IMR-90 (cell line): ENCODE results near the gene EFHC1. TPM values are rescaled to one million over a fixed set of nuclear protein-coding genes. Genes with fewer than 3 reads are reported as not detected.

Experiments used
- ATAC-seq: fragments of 200-7000 bp; cut with Tn5 transposase; 2 replicates; pipeline ENCODE4 v1.9.1; 2020; ENCODE audit warnings: low read depth, mild to moderate bottlenecking, moderate library complexity
- BruUV-seq: library from RNA; stranded (reverse); fragments of 400-500 nt; replicated peaks from 2 replicates; lab custom pipeline; 2021; lab: Mats Ljungman, UMichigan
- CTCF ChIA-PET: fragments of 300-600 bp; formaldehyde crosslinking; extraction: SDS; loops from one replicate; lab custom pipeline; 2021; ENCODE audit warnings: antibody characterized with exemption; lab: Yijun Ruan, JAX
- POLR2A ChIA-PET: fragments of 300-600 bp; sonication (Branson Sonifier 250); formaldehyde crosslinking; loops from one replicate; lab custom pipeline; 2022; ENCODE audit warnings: antibody characterized with exemption; ENCODE audit not compliant: unreplicated experiment; lab: Charles Lee
- DNase-seq: peaks from one replicate; pipeline ENCODE4 v3.0.0; 2013
- H2AFZ ChIP-seq: replicated peaks from 2 replicates; pipeline ENCODE3; 2013; ENCODE audit warnings: low read length, mild to moderate bottlenecking; ENCODE audit not compliant: poor library complexity
- H2AK5ac ChIP-seq: 2 replicates; pipeline ENCODE4 v1.6.1; 2013; ENCODE audit warnings: low read depth, low read length, inconsistent platforms
- H2AK9ac ChIP-seq: replicated peaks from 2 replicates; pipeline ENCODE3; 2013; ENCODE audit warnings: mild to moderate bottlenecking, low read depth, low read length, moderate library complexity; ENCODE audit not compliant: poor library complexity
- H2BK120ac ChIP-seq: 2 replicates; pipeline ENCODE4 v1.6.1; 2013; ENCODE audit warnings: low read depth, low read length, inconsistent platforms
- H2BK15ac ChIP-seq: 3 replicates; pipeline ENCODE4 v1.6.1; 2013; ENCODE audit warnings: low read depth, low read length, inconsistent platforms
- H2BK20ac ChIP-seq: 2 replicates; pipeline ENCODE4 v1.6.1; 2013; ENCODE audit warnings: low read depth, mild to moderate bottlenecking, inconsistent platforms, low read length, moderate library complexity
- H2BK5ac ChIP-seq: 2 replicates; pipeline ENCODE4 v1.6.1; 2013; ENCODE audit warnings: mild to moderate bottlenecking, low read depth, low read length, inconsistent platforms; ENCODE audit not compliant: poor library complexity, severe bottlenecking
- H3K14ac ChIP-seq: replicated peaks from 2 replicates; pipeline ENCODE4 v1.6.1; 2013; ENCODE audit warnings: low read depth, low read length, inconsistent platforms
- H3K18ac ChIP-seq: 2 replicates; pipeline ENCODE4 v1.6.1; 2013; ENCODE audit warnings: low read depth, low read length, control low read depth
- H3K23ac ChIP-seq: 2 replicates; pipeline ENCODE4 v1.6.1; 2013; ENCODE audit warnings: low read depth, low read length, inconsistent platforms
- H3K27ac ChIP-seq: 2 replicates; pipeline ENCODE4 v1.5.1; 2013; ENCODE audit warnings: mild to moderate bottlenecking, control low read depth, low read length; ENCODE audit not compliant: insufficient read depth
- H3K27me3 ChIP-seq: 2 replicates; pipeline ENCODE4 v1.6.1; 2013; ENCODE audit warnings: low read length; ENCODE audit not compliant: control insufficient read depth, insufficient read depth
- H3K36me3 ChIP-seq: 2 replicates; pipeline ENCODE4 v1.6.1; 2013; ENCODE audit warnings: low read length, mixed read lengths; ENCODE audit not compliant: control insufficient read depth, insufficient read depth
- H3K4ac ChIP-seq: 2 replicates; pipeline ENCODE4 v1.6.1; 2013; ENCODE audit warnings: low read depth, low read length, inconsistent platforms
- H3K4me1 ChIP-seq: 2 replicates; pipeline ENCODE4 v1.6.1; 2013; ENCODE audit warnings: low read length, mixed read lengths; ENCODE audit not compliant: control insufficient read depth, insufficient read depth
- H3K4me2 ChIP-seq: 2 replicates; pipeline ENCODE4 v1.6.1; 2013; ENCODE audit warnings: low read depth, mild to moderate bottlenecking, control low read depth, low read length, moderate library complexity
- H3K4me3 ChIP-seq: 2 replicates; pipeline ENCODE4 v1.5.1; 2013; ENCODE audit warnings: low read depth, mild to moderate bottlenecking, control low read depth, low read length, moderate library complexity; ENCODE audit not compliant: insufficient read depth
- H3K56ac ChIP-seq: 2 replicates; pipeline ENCODE4 v1.6.1; 2013; ENCODE audit warnings: low read length, inconsistent platforms; ENCODE audit not compliant: insufficient read depth; ENCODE audit errors: extremely low read depth
- H3K79me1 ChIP-seq, 2 experiments: 2 replicates each; pipeline ENCODE4 v1.6.1; 2013; ENCODE audit warnings: low read length in 2 of 2, inconsistent platforms in 1 of 2, low read depth in 1 of 2
- H3K9ac ChIP-seq: 2 replicates; pipeline ENCODE4 v1.6.1; 2013; ENCODE audit warnings: low read depth, low read length, control low read depth
- H3K9me1 ChIP-seq: 2 replicates; pipeline ENCODE4 v1.6.1; 2013; ENCODE audit warnings: low read length, inconsistent platforms; ENCODE audit not compliant: insufficient read depth
- H3K9me3 ChIP-seq: 2 replicates; pipeline ENCODE4 v1.6.1; 2013; ENCODE audit warnings: low read length; ENCODE audit not compliant: control insufficient read depth, insufficient read depth
- H4K20me1 ChIP-seq: 2 replicates; pipeline ENCODE4 v1.6.1; 2013; ENCODE audit warnings: low read length, inconsistent platforms; ENCODE audit not compliant: insufficient read depth
- H4K5ac ChIP-seq: 2 replicates; pipeline ENCODE4 v1.6.1; 2013; ENCODE audit warnings: mild to moderate bottlenecking, low read depth, low read length, control low read depth
- H4K8ac ChIP-seq, 2 experiments: 2 replicates each; pipeline ENCODE4 v1.6.1; 2013; ENCODE audit warnings: low read depth in 2 of 2, low read length in 2 of 2, control low read depth in 1 of 2, inconsistent platforms in 1 of 2
- H4K91ac ChIP-seq: 2 replicates; pipeline ENCODE4 v1.6.1; 2013; ENCODE audit warnings: low read depth, low read length, inconsistent platforms; ENCODE audit not compliant: insufficient read depth
- BHLHE40 ChIP-seq: fragments of 150-350 bp; IDR thresholded peaks from 2 replicates; pipeline ENCODE4 v1.6.1; 2016; ENCODE audit warnings: mild to moderate bottlenecking, low read depth, low read length
- CEBPB ChIP-seq: IDR thresholded peaks from 2 replicates; pipeline ENCODE4 v1.6.1; 2012; ENCODE audit warnings: low read depth, low read length, improper control_type of control experiment
- CHD1 ChIP-seq: IDR thresholded peaks from 2 replicates; pipeline ENCODE4 v1.6.1; 2012; ENCODE audit warnings: low read depth, low read length, improper control_type of control experiment
- CTCF ChIP-seq: conservative IDR thresholded peaks from 2 replicates; pipeline ENCODE4 v1.5.1; 2012; ENCODE audit warnings: mild to moderate bottlenecking, low read depth, low read length, improper control_type of control experiment
- ELK1 ChIP-seq: fragments of 150-350 bp; IDR thresholded peaks from 2 replicates; pipeline ENCODE4 v1.6.1; 2016; ENCODE audit warnings: low read depth, mild to moderate bottlenecking, low read length, moderate library complexity, borderline replicate concordance
- MAZ ChIP-seq: IDR thresholded peaks from 2 replicates; pipeline ENCODE4 v1.6.1; 2012; ENCODE audit warnings: low read depth, mild to moderate bottlenecking, low read length, improper control_type of control experiment, moderate library complexity, borderline replicate concordance
- MXI1 ChIP-seq: IDR thresholded peaks from 2 replicates; pipeline ENCODE4 v1.6.1; 2012; ENCODE audit warnings: low read depth, mild to moderate bottlenecking, low read length, moderate library complexity, borderline replicate concordance
- NFE2L2 ChIP-seq: fragments of 150-350 bp; IDR thresholded peaks from 2 replicates; pipeline ENCODE4 v1.6.1; 2016; ENCODE audit warnings: low read depth, mild to moderate bottlenecking, low read length
- POLR2A ChIP-seq: IDR thresholded peaks from 2 replicates; pipeline ENCODE4 v1.6.1; 2012; ENCODE audit warnings: mild to moderate bottlenecking, low read depth, low read length
- RAD21 ChIP-seq: IDR thresholded peaks from 2 replicates; pipeline ENCODE4 v1.6.1; 2012; ENCODE audit warnings: low read length, improper control_type of control experiment
- RCOR1 ChIP-seq: IDR thresholded peaks from 2 replicates; pipeline ENCODE4 v1.6.1; 2012; ENCODE audit warnings: mild to moderate bottlenecking, low read length, improper control_type of control experiment; ENCODE audit not compliant: insufficient replicate concordance
- RFX5 ChIP-seq: IDR thresholded peaks from 2 replicates; pipeline ENCODE4 v1.8.0; 2012; ENCODE audit warnings: low read depth, mild to moderate bottlenecking, low read length, moderate library complexity
- SMC3 ChIP-seq: fragments of 150-350 bp; IDR thresholded peaks from 2 replicates; pipeline ENCODE4 v1.6.1; 2016; ENCODE audit warnings: low read depth, mild to moderate bottlenecking, antibody characterized with exemption, low read length, moderate library complexity
- USF2 ChIP-seq: fragments of 150-350 bp; IDR thresholded peaks from 2 replicates; pipeline ENCODE4 v1.6.1; 2017; ENCODE audit warnings: mild to moderate bottlenecking, antibody characterized with exemption, low read length, low read depth
- WGBS, 2 experiments: methylation state at CpG; one replicate each; pipeline versions ENCODE4 v1.1.5 to v1.1.7; 2013; ENCODE audit warnings: missing lambda C conversion rate in 2 of 2; ENCODE audit not compliant: insufficient read length in 1 of 2; ENCODE audit errors: extremely low coverage in 2 of 2; 5-methylcytosine and 5-hydroxymethylcytosine counted together
- dilution Hi-C: fragments of 300-500 bp; cut with HindIII; formaldehyde crosslinking; loops from one replicate; pipeline ENCODE4 v1.14.3; 2018; ENCODE audit warnings: low sequenced_read_pairs; ENCODE audit not compliant: unreplicated experiment
- in situ Hi-C: fragments of 300-500 bp; cut with MboI; formaldehyde crosslinking; loops from 3 replicates; pipeline ENCODE4 v1.14.3; 2019; ENCODE audit warnings: low sequenced_read_pairs, inconsistent platforms, mixed read lengths
- intact Hi-C: fragments of 100-400 bp; cut with micrococcal nuclease; formaldehyde crosslinking; loops from 2 replicates; pipeline ENCODE4 v1.10.0; 2022
- polyA plus RNA-seq, 3 experiments: library from polyadenylated mRNA; depleted of rRNA; stranded (reverse); fragments of >200 nt; gene quantifications; 2 replicates each; pipeline ENCODE4 v1.2.3, GENCODE V29; 2012; ENCODE audit warnings: low replicate concordance in 1 of 3
- total RNA-seq: library from RNA; depleted of rRNA; stranded (reverse); fragments of >200 nt; gene quantifications from 2 replicates; pipeline ENCODE4 v1.2.3, GENCODE V29; 2012

EFHC1 gene
- total and polyA plus RNA-seq, 2 of the 4 experiments (the other 2 are of a cell fraction) = 14.0 to 23.0 TPM

GRCh38 chr6:52389264-52389625, 30.9 kb upstream of the EFHC1 start:
- Histone ChIP-seq H2BK120ac (no peak overlapping the region), H4K5ac (no peak overlapping the region), H4K20me1 (no peaks in the 10 kb centered on the region), H2AK5ac (no peak overlapping the region), H3K9me1 (peaks cover 8% of the 10 kb centered on the region; the same call in 1 of the 2 replicates), H3K79me1 (no peaks in the 10 kb centered on the region; a peak in 1 of 4 replicates), H4K8ac (no peak overlapping the region), H3K36me3 (no peaks in the 10 kb centered on the region), H3K14ac (no peak overlapping the region), H3K27ac (no peak overlapping the region), H3K4me1 (peaks cover 5% of the 10 kb centered on the region), H3K4ac (no peak overlapping the region), H4K91ac (no peak overlapping the region), H3K9me3 (no peaks in the 10 kb centered on the region), H3K23ac (no peak overlapping the region), H2AK9ac (no peak overlapping the region), H3K56ac (no peak overlapping the region), H2AFZ (no peak overlapping the region), H3K4me2 (no peak overlapping the region), H3K4me3 (no peak overlapping the region), H3K9ac (no peak overlapping the region), H2BK20ac (no peak overlapping the region), H3K27me3 (no peaks in the 10 kb centered on the region), H2BK5ac (no peak overlapping the region), H2BK15ac (no peak overlapping the region), H3K18ac (no peak overlapping the region)
- TF ChIP-seq CTCF (no peak), RCOR1 (no peak), ELK1 (no peak), USF2 (no peak), POLR2A (no peak), MXI1 (no peak), MAZ (no peak), RFX5 (no peak), BHLHE40 (no peak), CHD1 (no peak), NFE2L2 (no peak), CEBPB (no peak), RAD21 (no peak), SMC3 (no peak)
- DNase-seq = peak; percentile 11
- POLR2A ChIA-PET = no interaction called here
- no CpG with 5 or more reads among the region's 1 CpG for WGBS, 2 experiments
- BruUV-seq = no TSS peak
- intact Hi-C loops (no loop called here), in situ Hi-C loops (no loop called here), dilution Hi-C loops (no loop called here)
- ATAC-seq = 0 out of 2 replicates have a peak, but pooled peaks have one; percentile 13
- CTCF ChIA-PET = interaction anchor here (1.0 to 1.7 kb wide), 3 partner anchors 11 to 107 kb away, joined by 3 to 6 read pairs (median 3); no protein-coding TSS in a partner anchor
